SK-N-SH (cell line): ENCODE measurements around the gene LRMDA. TPM values are rescaled to one million over a fixed set of nuclear protein-coding genes. Genes with fewer than 3 reads are reported as not detected.

Experiments
- CTCF ChIA-PET: fragments of 300-600, 350-600 bp; formaldehyde crosslinking; extraction: SDS; loops from one replicate; lab custom pipeline; 2021; lab: Yijun Ruan, JAX
- POLR2A ChIA-PET: fragments of 350-600 bp; sonication (Branson Sonifier 250); formaldehyde crosslinking; extraction: SDS; loops from one replicate; lab custom pipeline; 2020; ENCODE audit warnings: antibody characterized with exemption, inconsistent platforms; lab: Yijun Ruan, JAX
- DNase-seq: peaks from one replicate; pipeline ENCODE4 v3.0.0; 2012
- H2AFZ ChIP-seq: fragments of 200-600 bp; sonication (generic); 2 replicates; pipeline ENCODE4 v1.8.1; 2016; ENCODE audit warnings: antibody characterized with exemption, mild to moderate bottlenecking, low read depth
- H3F3A ChIP-seq: fragments of 200-600 bp; sonication (generic); replicated peaks from 2 replicates; pipeline ENCODE3; 2016; ENCODE audit warnings: antibody characterized with exemption, mild to moderate bottlenecking; ENCODE audit not compliant: insufficient read depth
- H3K27ac ChIP-seq, 2 experiments: fragments of 200-500 bp in 1 of 2; fragments of 200-600 bp in 1 of 2; sonication (Bioruptor generic) in 1 of 2; sonication (generic), shearing (Covaris generic) in 1 of 2; 2 replicates each; pipeline versions ENCODE4 v1.5.1 to v1.6.1; 2014 to 2016; ENCODE audit warnings: low read depth in 2 of 2, inconsistent platforms in 1 of 2, low read length in 1 of 2, mild to moderate bottlenecking in 1 of 2, mixed read lengths in 1 of 2
- H3K27me3 ChIP-seq: fragments of 200-600 bp; sonication (generic), shearing (Covaris generic); 2 replicates; pipeline ENCODE4 v1.6.1; 2016; ENCODE audit warnings: mixed run types; ENCODE audit not compliant: insufficient read depth
- H3K36me3 ChIP-seq, 2 experiments: fragments of 200-500 bp in 1 of 2; fragments of 200-600 bp in 1 of 2; sonication (Bioruptor generic) in 1 of 2; sonication (generic) in 1 of 2; replicated peaks in 1 of 2; 2 replicates each; pipeline versions ENCODE3 to v1.5.1; 2014 to 2016; ENCODE audit warnings: low read length in 1 of 2, mild to moderate bottlenecking in 1 of 2; ENCODE audit not compliant: insufficient read depth in 2 of 2, control insufficient read depth in 1 of 2
- H3K4me1 ChIP-seq, 2 experiments: fragments of 200-500 bp in 1 of 2; fragments of 200-600 bp in 1 of 2; sonication (Bioruptor generic) in 1 of 2; sonication (generic), shearing (Covaris generic) in 1 of 2; 2 replicates each; pipeline versions ENCODE4 v1.5.1 to v1.6.1; 2014 to 2016; ENCODE audit warnings: low read depth in 1 of 2, low read length in 1 of 2, mixed run types in 1 of 2; ENCODE audit not compliant: insufficient read depth in 2 of 2, control insufficient read depth in 1 of 2
- H3K4me2 ChIP-seq: fragments of 200-600 bp; sonication (generic), shearing (Covaris generic); 2 replicates; pipeline ENCODE4 v1.6.1; 2017; ENCODE audit warnings: mixed run types
- H3K4me3 ChIP-seq, 2 experiments: fragments of 200-500 bp in 1 of 2; fragments of 200-600 bp in 1 of 2; sonication (Bioruptor generic) in 1 of 2; sonication (generic), shearing (Covaris generic) in 1 of 2; 2 replicates each; pipeline versions ENCODE4 v1.5.1 to v1.8.1; 2014 to 2016; ENCODE audit warnings: low read depth in 2 of 2, inconsistent platforms in 1 of 2, low read length in 1 of 2, mild to moderate bottlenecking in 1 of 2, mixed read lengths in 1 of 2, moderate library complexity in 1 of 2
- H3K79me2 ChIP-seq: fragments of 200-600 bp; sonication (generic); 2 replicates; pipeline ENCODE4 v1.8.1; 2017; ENCODE audit warnings: mild to moderate bottlenecking; ENCODE audit not compliant: insufficient read depth
- H3K9ac ChIP-seq: fragments of 200-600 bp; sonication (generic); 2 replicates; pipeline ENCODE4 v1.6.1; 2017; ENCODE audit warnings: mixed run types
- H3K9me2 ChIP-seq: fragments of 200-600 bp; sonication (generic); 2 replicates; pipeline ENCODE4 v1.6.1; 2017; ENCODE audit warnings: mixed run types
- H3K9me3 ChIP-seq: fragments of 200-600 bp; sonication (generic); 2 replicates; pipeline ENCODE4 v1.6.1; 2017; ENCODE audit warnings: mixed run types, mild to moderate bottlenecking, moderate library complexity
- H4K20me1 ChIP-seq: fragments of 200-600 bp; sonication (generic); 2 replicates; pipeline ENCODE4 v1.6.1; 2017; ENCODE audit warnings: mild to moderate bottlenecking, mixed run types; ENCODE audit not compliant: insufficient read depth
- CHD2 ChIP-seq: fragments of 150-350 bp; IDR thresholded peaks from 2 replicates; pipeline ENCODE4 v1.6.1; 2018; ENCODE audit warnings: low read length; ENCODE audit not compliant: partially characterized antibody
- ELF1 ChIP-seq: IDR thresholded peaks from 2 replicates; pipeline ENCODE4 v1.4.0; 2012
- FOSL2 ChIP-seq: IDR thresholded peaks from 2 replicates; pipeline ENCODE4 v1.4.0; 2012; ENCODE audit warnings: low read depth, mild to moderate bottlenecking, moderate library complexity, borderline replicate concordance
- GABPA ChIP-seq: IDR thresholded peaks from 2 replicates; pipeline ENCODE4 v1.4.0; 2012; ENCODE audit warnings: low read depth, mild to moderate bottlenecking
- IRF3 ChIP-seq: fragments of 150-350 bp; IDR thresholded peaks from 2 replicates; pipeline ENCODE4 v1.6.1; 2016; ENCODE audit warnings: mild to moderate bottlenecking, low read depth, low read length
- JUND ChIP-seq: IDR thresholded peaks from 2 replicates; pipeline ENCODE4 v1.4.0; 2012
- MXI1 ChIP-seq: IDR thresholded peaks from 2 replicates; pipeline ENCODE4 v1.6.1; 2012; ENCODE audit warnings: mild to moderate bottlenecking, low read depth, low read length, improper control_type of control experiment
- PBX3 ChIP-seq: IDR thresholded peaks from 2 replicates; pipeline ENCODE4; 2012
- POLR2AphosphoS5 ChIP-seq: IDR thresholded peaks from 2 replicates; pipeline ENCODE4 v1.6.1; 2012; ENCODE audit warnings: low read depth, low read length
- RCOR1 ChIP-seq: fragments of 150-350 bp; IDR thresholded peaks from 2 replicates; pipeline ENCODE4 v1.6.1; 2017; ENCODE audit warnings: antibody characterized with exemption, low read length
- RFX5 ChIP-seq: IDR thresholded peaks from 2 replicates; pipeline ENCODE4 v1.6.1; 2012; ENCODE audit warnings: mild to moderate bottlenecking, improper control_type of control experiment, low read length
- RXRA ChIP-seq: IDR thresholded peaks from 2 replicates; pipeline ENCODE4 v1.4.0; 2012; ENCODE audit warnings: low read depth, mild to moderate bottlenecking, borderline replicate concordance
- SMC3 ChIP-seq: IDR thresholded peaks from 2 replicates; pipeline ENCODE4 v1.6.1; 2012; ENCODE audit warnings: low read depth, low read length, improper control_type of control experiment
- TEAD4 ChIP-seq: IDR thresholded peaks from 2 replicates; pipeline ENCODE4 v1.4.0; 2012; ENCODE audit warnings: mild to moderate bottlenecking, borderline replicate concordance; ENCODE audit not compliant: insufficient read depth
- ZBTB33 ChIP-seq: IDR thresholded peaks from 2 replicates; pipeline ENCODE4 v1.4.0; 2012; ENCODE audit warnings: low read depth, borderline replicate concordance
- WGBS: methylation state at CpG from one replicate; pipeline ENCODE4 v1.1.6; 2017; ENCODE audit warnings: low lambda C conversion rate; 5-methylcytosine and 5-hydroxymethylcytosine counted together
- polyA plus RNA-seq, 3 experiments: library from polyadenylated mRNA; depleted of rRNA; stranded (reverse); fragments of >200 nt; gene quantifications; 2 replicates each; pipeline ENCODE4 v1.2.3, GENCODE V29; 2012

The LRMDA gene
- polyA plus RNA-seq, 1 of the 3 experiments (the other 2 are of a cell fraction) = 0.95 TPM

GRCh38 chr10:75486591-75486990, 55.2 kb downstream of the LRMDA start:
- Histone ChIP-seq H3K4me1 (no peaks in the 10 kb centered on the region), H3K9me2 (no peaks in the 10 kb centered on the region), H3K27ac (no peak overlapping the region), H3K4me2 (no peak overlapping the region), H3K36me3 (no peaks in the 10 kb centered on the region), H4K20me1 (no peaks in the 10 kb centered on the region), H2AFZ (no peak overlapping the region), H3K9me3 (no peaks in the 10 kb centered on the region), H3K79me2 (no peaks in the 10 kb centered on the region), H3K27me3 (no peaks in the 10 kb centered on the region), H3F3A (no peaks in the 10 kb centered on the region), H3K4me3 (no peak overlapping the region), H3K9ac (no peak overlapping the region)
- no peak for DNase-seq
- POLR2A ChIA-PET = no interaction called here
- 59% methylated on average over 2 of the region's 2 CpGs for WGBS
- TF ChIP-seq PBX3 (no peak), IRF3 (no peak), RXRA (no peak), RCOR1 (no peak), GABPA (no peak), SMC3 (no peak), RFX5 (no peak), POLR2AphosphoS5 (no peak), ELF1 (no peak), JUND (no peak), TEAD4 (no peak), MXI1 (no peak), FOSL2 (no peak), ZBTB33 (no peak), CHD2 (no peak)
- CTCF ChIA-PET = interaction anchor here (0.6 to 1.9 kb wide), 3 partner anchors 8 to 54 kb away, joined by 3 to 6 read pairs (median 3); no protein-coding TSS in a partner anchor
